Measurements from ENCODE around the gene KRT14. TPM values are rescaled to one million over a fixed set of nuclear protein-coding genes. Genes with fewer than 3 reads are reported as not detected.

Gene KRT14
- total RNA-seq, result not detected in 2 replicates

DNA sequence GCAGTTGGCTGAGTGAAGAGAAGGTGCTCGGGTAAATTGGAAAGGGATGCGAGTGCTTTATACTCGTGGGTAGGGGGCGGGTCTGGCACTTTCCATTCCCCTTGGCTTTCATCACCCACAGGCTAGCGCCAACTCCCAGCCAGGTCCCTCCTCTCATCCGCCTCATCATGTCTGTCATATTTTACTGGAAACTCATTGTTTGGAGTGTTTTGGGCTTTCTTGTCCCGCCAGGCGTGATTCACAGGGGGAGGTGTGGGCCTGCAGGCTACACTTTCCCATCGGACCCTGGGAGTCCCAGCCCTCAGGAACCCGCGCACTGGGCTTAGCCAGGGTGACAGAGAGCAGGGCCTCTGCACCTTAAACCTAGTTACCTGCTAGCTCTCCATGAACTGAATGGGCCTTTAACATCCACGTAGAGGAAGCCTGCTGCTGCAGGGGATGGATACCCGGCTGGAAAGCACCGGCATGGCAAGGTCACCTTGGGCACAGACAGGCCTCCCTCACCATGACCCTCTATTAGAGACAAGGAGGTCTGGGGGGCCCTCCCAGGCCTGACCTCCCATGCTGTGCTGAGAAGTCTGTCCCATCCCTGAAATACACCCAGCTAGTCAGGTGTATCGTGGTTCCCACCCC is at the start of gene KRT14:
TSS of gene KRT14 (minus strand) at position 33 of the 633 bp plus-strand sequence. CDS start 61 bp downstream, outside the sequence.

DNA sequence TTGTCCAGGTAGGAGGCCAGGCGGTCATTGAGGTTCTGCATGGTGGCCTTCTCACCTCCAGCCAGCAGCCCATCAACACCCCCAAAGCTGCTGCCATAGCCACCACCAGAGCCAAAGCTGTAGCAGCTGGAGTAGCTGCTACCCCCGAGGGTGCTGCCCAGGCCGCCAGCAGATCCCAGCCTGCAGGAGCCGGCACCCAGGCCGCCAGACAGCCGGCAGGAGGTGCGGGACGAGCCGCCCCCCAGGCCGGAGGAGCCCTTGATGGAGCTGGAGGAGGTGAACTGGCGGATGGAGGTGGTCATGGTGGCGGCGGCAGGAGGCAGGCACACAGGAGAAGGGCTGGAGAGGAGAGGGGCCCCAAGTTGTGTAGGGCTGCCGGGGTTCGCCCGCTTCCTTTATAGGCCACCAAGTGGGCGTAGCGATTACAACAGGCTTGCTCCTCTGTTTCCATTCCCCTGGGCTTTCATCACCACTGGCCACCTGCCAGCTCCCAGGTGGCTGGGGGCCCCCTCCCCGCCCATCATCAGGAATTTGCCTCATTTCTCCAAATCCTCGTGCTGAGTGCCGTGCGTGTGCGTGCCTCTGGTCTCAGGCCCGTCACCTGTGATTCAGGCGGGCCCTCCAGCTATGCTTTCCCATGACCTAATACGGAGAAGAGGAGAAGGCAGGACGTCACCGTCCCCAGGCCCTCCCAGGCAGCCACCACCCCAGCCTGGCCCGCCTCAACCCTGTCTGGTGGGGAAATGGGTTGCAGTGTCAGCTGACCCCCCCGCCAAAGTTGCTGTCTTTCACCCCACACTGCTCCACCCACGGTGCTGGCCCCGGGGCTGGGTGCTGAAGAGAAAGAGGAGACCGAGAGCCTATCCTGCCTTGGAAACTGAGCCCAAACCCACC is 37.8 kb upstream of the KRT14 start, which contains the start of gene KRT17:
TSS of gene KRT17 (minus strand) at position 368 of the 894 bp plus-strand sequence. CDS start at position 302, 66 bp downstream.

DNA sequence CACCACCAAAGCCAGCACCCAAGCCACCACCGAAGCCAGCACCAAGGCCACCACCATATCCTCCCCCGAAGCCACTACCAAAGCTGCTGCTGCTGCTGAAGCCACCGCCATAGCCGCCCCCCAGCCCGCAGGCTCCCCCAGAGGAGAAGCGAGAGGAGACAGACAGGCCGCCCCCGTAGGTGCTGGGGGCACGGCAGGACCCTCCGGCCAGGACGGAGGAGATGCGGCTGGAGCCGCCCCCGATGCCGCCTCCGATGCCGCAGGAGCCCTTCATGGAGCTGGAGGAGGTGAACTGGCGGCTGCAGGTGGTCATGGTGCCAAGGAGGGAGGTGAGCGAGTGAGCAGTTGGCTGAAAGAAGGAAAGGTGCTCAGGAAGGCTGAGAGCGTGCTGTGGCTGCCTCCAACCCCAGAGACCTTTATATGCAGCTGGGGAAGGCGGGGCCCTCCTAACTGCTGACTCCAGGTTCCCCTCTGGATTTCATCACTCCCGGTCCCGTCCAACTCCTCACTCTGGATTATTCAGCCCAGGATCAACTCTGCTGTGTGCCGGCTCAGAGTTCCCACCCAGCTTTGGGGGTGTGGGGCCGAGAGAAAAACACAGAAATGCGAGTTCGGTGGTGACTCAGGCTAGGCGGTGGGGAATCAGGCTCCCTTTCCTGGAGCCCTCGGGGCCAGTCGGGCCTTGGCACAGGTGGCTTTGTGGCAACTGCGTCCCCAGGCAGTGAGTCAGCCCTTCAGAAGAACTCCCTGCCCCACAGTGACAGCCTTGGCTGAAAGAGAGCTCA is 25.9 kb upstream of the KRT14 start, which contains the start of gene KRT16:
TSS of gene KRT16 (minus strand) at position 392 of the 785 bp plus-strand sequence. CDS start at position 313, 79 bp downstream.

DNA sequence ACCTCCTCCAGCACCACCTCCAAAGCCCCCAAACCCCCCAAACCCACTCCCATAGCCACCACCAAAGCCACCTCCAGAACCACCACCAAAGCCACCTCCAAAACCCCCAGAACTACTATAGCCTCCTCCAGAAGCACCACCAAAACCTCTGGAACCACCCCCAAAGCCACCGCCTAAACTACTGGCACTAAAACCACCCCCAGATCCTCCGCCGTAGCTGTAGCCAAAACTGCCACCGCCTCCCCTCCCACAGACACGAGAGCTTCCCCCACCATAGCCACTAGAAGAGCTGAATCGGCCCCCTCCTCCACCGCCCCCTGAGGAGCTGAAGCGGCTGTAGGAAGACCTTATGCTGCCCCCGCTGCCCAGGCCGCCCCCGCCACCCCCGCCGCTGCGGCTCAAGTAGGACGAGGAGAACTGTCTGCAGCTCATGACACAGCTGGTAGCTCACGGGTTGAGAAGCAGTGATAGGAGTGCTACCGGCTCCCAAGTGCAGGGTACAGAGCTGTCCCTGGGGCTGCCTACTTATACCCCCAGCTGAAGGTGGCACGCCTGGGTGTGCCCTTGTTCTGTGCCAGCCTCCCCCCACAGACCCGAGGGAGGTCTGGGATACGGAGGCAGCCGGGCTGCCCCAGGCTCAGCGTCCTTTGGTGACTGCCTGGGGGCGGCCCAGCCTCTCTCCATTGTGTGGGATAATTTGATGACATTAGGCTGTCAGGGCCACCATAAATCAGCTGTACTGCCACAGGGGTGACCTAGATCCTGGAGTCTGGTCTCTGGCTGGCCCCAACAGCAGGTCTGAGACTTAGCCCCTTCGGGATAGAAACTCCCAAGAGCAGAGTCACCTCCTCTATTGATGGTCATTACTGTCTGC is 14.9 kb downstream of the KRT14 start, which contains the start of gene KRT9:
TSS of gene KRT9 (minus strand) at position 499 of the 874 bp plus-strand sequence. CDS start at position 432, 67 bp downstream.

Other genes starting within 250 kb of the KRT14 start
- gene KRT33A, start 236.1 kb downstream of the KRT14 start, total RNA-seq, result not detected in 2 replicates
- gene KRT33B, start 217.1 kb downstream of the KRT14 start, total RNA-seq, result not detected in 2 replicates
- gene KRT34, start 204.6 kb downstream of the KRT14 start, total RNA-seq, result not detected in 2 replicates
- not detected in 2 replicates for gene KRT31, start 189.3 kb downstream of the KRT14 start, total RNA-seq
- gene KRT37, start 162.3 kb downstream of the KRT14 start, total RNA-seq, result not detected in 2 replicates
- not detected in 2 replicates for gene KRT38, start 145.9 kb downstream of the KRT14 start, total RNA-seq
- not detected in 2 replicates for gene KRT32, start 119.5 kb downstream of the KRT14 start, total RNA-seq
- gene KRT35, start 105.7 kb downstream of the KRT14 start, total RNA-seq, result not detected in 2 replicates
- gene KRT36, start 97.0 kb downstream of the KRT14 start, total RNA-seq, result 0.22 and 0.34 TPM in 2 replicates
- not detected in 2 replicates for gene KRT13, start 81.3 kb downstream of the KRT14 start, total RNA-seq
- gene KRT15, start 68.0 kb downstream of the KRT14 start, total RNA-seq, result under 0.01 TPM in 2 replicates
- gene KRT19, start 58.6 kb downstream of the KRT14 start, total RNA-seq, result 0.43 and 0.65 TPM in 2 replicates
- not detected in 2 replicates for gene KRT9, start 14.8 kb downstream of the KRT14 start, total RNA-seq
- gene KRT16, start 25.9 kb upstream of the KRT14 start, total RNA-seq, result not detected in 2 replicates
- gene KRT17, start 37.7 kb upstream of the KRT14 start, total RNA-seq, result 0.09 and 0.11 TPM in 2 replicates
- gene EIF1, start 102.0 kb upstream of the KRT14 start, total RNA-seq, result 73.2 and 98.0 TPM in 2 replicates
- gene GAST, start 125.4 kb upstream of the KRT14 start, total RNA-seq, result not detected in 2 replicates
- 0.09 and 0.65 TPM in 2 replicates for gene HAP1, start 147.7 kb upstream of the KRT14 start, total RNA-seq
- gene JUP, start 199.8 kb upstream of the KRT14 start, total RNA-seq, result 294 and 328 TPM in 2 replicates
- gene P3H4, start 225.1 kb upstream of the KRT14 start, total RNA-seq, result 45.5 and 51.5 TPM in 2 replicates
- gene FKBP10, start 226.1 kb upstream of the KRT14 start, total RNA-seq, result 134 and 149 TPM in 2 replicates
- gene NT5C3B, start 249.3 kb upstream of the KRT14 start, total RNA-seq, result 74.8 and 87.1 TPM in 2 replicates